ENCODE results near the gene GDI1.

GDI1 gene

GRCh38 chrX:154465601-154466000 lies 28.6 kb downstream of the GDI1 start:
- TF ChIP-seq FOXP2 (optimal IDR thresholded peaks at IDR 0.05; ENCODE audit: control extremely low read depth, extremely low read length, insufficient read depth) (no peak), EZH2 (IDR thresholded peaks at IDR 0.05) (no peak), POLR2AphosphoS5 (IDR thresholded peaks at IDR 0.05; ENCODE audit: borderline replicate concordance, low read depth, low read length) (no peak)
- H3K4me3 ChIP-seq, result no peak overlapping the region
- H3K9me3 ChIP-seq (ENCODE audit: low read depth, low read length), result no peaks in the 10 kb centered on the region
- H3K36me3 ChIP-seq (ENCODE audit: insufficient read depth, low read length), result no peaks in the 10 kb centered on the region; the same call in 1 of the 2 replicates
- no peak overlapping the region for H3K27ac ChIP-seq
- no peak for DNase-seq (ENCODE audit: low read depth, low spot score)
- H3K9ac ChIP-seq (ENCODE audit: insufficient read length), result no peak overlapping the region

GRCh38 chrX:154466036-154466435 lies 29.1 kb downstream of the GDI1 start:
- no peak overlapping the region for H3K9ac ChIP-seq (ENCODE audit: insufficient read length)
- no peak for DNase-seq (ENCODE audit: low read depth, low spot score)
- H3K4me3 ChIP-seq, result no peak overlapping the region
- H3K27ac ChIP-seq, result no peak overlapping the region
- H3K9me3 ChIP-seq (ENCODE audit: low read depth, low read length), result no peaks in the 10 kb centered on the region
- TF ChIP-seq POLR2AphosphoS5 (IDR thresholded peaks at IDR 0.05; ENCODE audit: borderline replicate concordance, low read depth, low read length) (no peak), EZH2 (IDR thresholded peaks at IDR 0.05) (no peak), FOXP2 (optimal IDR thresholded peaks at IDR 0.05; ENCODE audit: control extremely low read depth, extremely low read length, insufficient read depth) (no peak)
- no peaks in the 10 kb centered on the region; the same call in 1 of the 2 replicates for H3K36me3 ChIP-seq (ENCODE audit: insufficient read depth, low read length)

- Histone ChIP-seq H3K9ac (ENCODE audit: insufficient read length) (no peak overlapping the region), H3K36me3 (ENCODE audit: insufficient read depth, low read length) (no peaks in the 10 kb centered on the region; the same call in 1 of the 2 replicates), H3K27ac (no peak overlapping the region), H3K9me3 (ENCODE audit: low read depth, low read length) (no peaks in the 10 kb centered on the region), H3K4me3 (no peak overlapping the region)
- DNase-seq (ENCODE audit: low read depth, low spot score), result no peak
- no peak for TF ChIP-seq POLR2AphosphoS5 (IDR thresholded peaks at IDR 0.05; ENCODE audit: borderline replicate concordance, low read depth, low read length)
- no peak for TF ChIP-seq FOXP2 (optimal IDR thresholded peaks at IDR 0.05; ENCODE audit: control extremely low read depth, extremely low read length, insufficient read depth)
- TF ChIP-seq EZH2 (IDR thresholded peaks at IDR 0.05), result no peak
Measured at GRCh38 chrX:154466907-154467306, 30.0 kb downstream of the GDI1 start.

GRCh38 chrX:154467556-154467955 lies 30.6 kb downstream of the GDI1 start:
- H3K4me3 ChIP-seq, result no peak overlapping the region
- no peak overlapping the region for H3K27ac ChIP-seq
- TF ChIP-seq FOXP2 (optimal IDR thresholded peaks at IDR 0.05; ENCODE audit: control extremely low read depth, extremely low read length, insufficient read depth) (no peak), EZH2 (IDR thresholded peaks at IDR 0.05) (no peak), POLR2AphosphoS5 (IDR thresholded peaks at IDR 0.05; ENCODE audit: borderline replicate concordance, low read depth, low read length) (no peak)
- DNase-seq (ENCODE audit: low read depth, low spot score), result no peak
- H3K9me3 ChIP-seq (ENCODE audit: low read depth, low read length), result no peaks in the 10 kb centered on the region
- H3K36me3 ChIP-seq (ENCODE audit: insufficient read depth, low read length), result no peaks in the 10 kb centered on the region; the same call in 1 of the 2 replicates
- H3K9ac ChIP-seq (ENCODE audit: insufficient read length), result no peak overlapping the region

- Histone ChIP-seq H3K27ac (no peak overlapping the region), H3K9me3 (ENCODE audit: low read depth, low read length) (no peaks in the 10 kb centered on the region), H3K36me3 (ENCODE audit: insufficient read depth, low read length) (no peaks in the 10 kb centered on the region; the same call in 1 of the 2 replicates), H3K9ac (ENCODE audit: insufficient read length) (no peak overlapping the region), H3K4me3 (no peak overlapping the region)
- TF ChIP-seq POLR2AphosphoS5 (IDR thresholded peaks at IDR 0.05; ENCODE audit: borderline replicate concordance, low read depth, low read length) (no peak), EZH2 (IDR thresholded peaks at IDR 0.05) (no peak), FOXP2 (optimal IDR thresholded peaks at IDR 0.05; ENCODE audit: control extremely low read depth, extremely low read length, insufficient read depth) (no peak)
- DNase-seq (ENCODE audit: low read depth, low spot score), result no peak
Measured at GRCh38 chrX:154468217-154468616, 31.3 kb downstream of the GDI1 start.

GRCh38 chrX:154469114-154469513 lies 32.2 kb downstream of the GDI1 start:
- TF ChIP-seq POLR2AphosphoS5 (IDR thresholded peaks at IDR 0.05; ENCODE audit: borderline replicate concordance, low read depth, low read length) (no peak), FOXP2 (optimal IDR thresholded peaks at IDR 0.05; ENCODE audit: control extremely low read depth, extremely low read length, insufficient read depth) (no peak), EZH2 (IDR thresholded peaks at IDR 0.05) (no peak)
- H3K36me3 ChIP-seq (ENCODE audit: insufficient read depth, low read length), result no peaks in the 10 kb centered on the region; the same call in 1 of the 2 replicates
- no peak for DNase-seq (ENCODE audit: low read depth, low spot score)

GRCh38 chrX:154469880-154470279 lies 32.9 kb downstream of the GDI1 start:
- H3K4me3 ChIP-seq, result no peak overlapping the region
- H3K27ac ChIP-seq, result no peak overlapping the region
- no peaks in the 10 kb centered on the region; the same call in 1 of the 2 replicates for H3K36me3 ChIP-seq (ENCODE audit: insufficient read depth, low read length)
- no peak overlapping the region for H3K9ac ChIP-seq (ENCODE audit: insufficient read length)
- TF ChIP-seq FOXP2 (optimal IDR thresholded peaks at IDR 0.05; ENCODE audit: control extremely low read depth, extremely low read length, insufficient read depth), result no peak
- no peak for TF ChIP-seq POLR2AphosphoS5 (IDR thresholded peaks at IDR 0.05; ENCODE audit: borderline replicate concordance, low read depth, low read length)
- TF ChIP-seq EZH2 (IDR thresholded peaks at IDR 0.05), result no peak
- no peaks in the 10 kb centered on the region for H3K9me3 ChIP-seq (ENCODE audit: low read depth, low read length)
- DNase-seq (ENCODE audit: low read depth, low spot score), result no peak

More at GRCh38 chrX:154469114-154469513, 32.2 kb downstream of the GDI1 start:
- H3K9me3 ChIP-seq (ENCODE audit: low read depth, low read length), result no peaks in the 10 kb centered on the region
- H3K27ac ChIP-seq, result no peak overlapping the region
- no peak overlapping the region for H3K9ac ChIP-seq (ENCODE audit: insufficient read length)
- H3K4me3 ChIP-seq, result no peak overlapping the region

GRCh38 chrX:154470434-154470833 lies 33.5 kb downstream of the GDI1 start:
- Histone ChIP-seq H3K36me3 (ENCODE audit: insufficient read depth, low read length) (no peaks in the 10 kb centered on the region; the same call in 1 of the 2 replicates), H3K9ac (ENCODE audit: insufficient read length) (no peak overlapping the region), H3K27ac (no peak overlapping the region), H3K4me3 (no peak overlapping the region), H3K9me3 (ENCODE audit: low read depth, low read length) (no peaks in the 10 kb centered on the region)
- TF ChIP-seq FOXP2 (optimal IDR thresholded peaks at IDR 0.05; ENCODE audit: control extremely low read depth, extremely low read length, insufficient read depth) (no peak), POLR2AphosphoS5 (IDR thresholded peaks at IDR 0.05; ENCODE audit: borderline replicate concordance, low read depth, low read length) (no peak), EZH2 (IDR thresholded peaks at IDR 0.05) (no peak)
- DNase-seq (ENCODE audit: low read depth, low spot score), result no peak

All from SK-N-MC (cell line).